Muscle of arm (tissue), 12 donors: ENCODE data around the gene IL22RA2. TPM values are rescaled to one million over a fixed set of nuclear protein-coding genes. Genes with fewer than 3 reads are reported as not detected.
A peak's percentile ranks its signal among the peaks of the same experiment; 100 is the strongest.

Source experiments
- DNase-seq: peaks from one replicate; pipeline ENCODE4 v3.0.0-alpha.2; 2013
- polyA plus RNA-seq, 12 donors: library from polyadenylated mRNA; unstranded; fragments of 120-200 nt; gene quantifications; one replicate each; pipeline ENCODE4 v1.2.1, GENCODE V29; 2013; ENCODE audit not compliant: insufficient read length in 12 of 12

Gene IL22RA2
- polyA plus RNA-seq, 12 donors = 0.37 to 1.3 (median 0.39) TPM; not detected in 9

- DNase-seq = no peak
These were observed 76.4 kb downstream of the IL22RA2 start for GRCh38 chr6:137097057-137097456.

- no peak for DNase-seq
These were observed 77.7 kb downstream of the IL22RA2 start for GRCh38 chr6:137095651-137096238.

- no peak for DNase-seq
These were observed 78.4 kb downstream of the IL22RA2 start for GRCh38 chr6:137095093-137095492.

- DNase-seq = peak; percentile 64
These were observed 78.9 kb downstream of the IL22RA2 start for GRCh38 chr6:137094411-137095008.

Other genes starting within 250 kb of the IL22RA2 start
- gene IL20RA, start 128.7 kb downstream of the IL22RA2 start, polyA plus RNA-seq = 10 to 100 TPM in 10 of 12 donors, 1 to 10 TPM in 1, not detected in 1; 8.1 to 35.8 (median 31.0) TPM
- 10 to 100 TPM in 11 of 12 donors, not detected in 1; 39.7 to 73.4 (median 53.3) TPM for gene IFNGR1, start 45.7 kb upstream of the IL22RA2 start, polyA plus RNA-seq